Measurements from ENCODE around the gene ARSG. TPM values are rescaled to one million over a fixed set of nuclear protein-coding genes. Genes with fewer than 3 reads are reported as not detected.

Gene ARSG
- total RNA-seq, 1 donor from 2014 or later: 19.5 TPM

- H3K4me2 ChIP-seq: no peak overlapping the region
- no peaks in the 10 kb centered on the region for H3K9me3 ChIP-seq (ENCODE audit: low read depth)
- no peaks in the 10 kb centered on the region for H3K27me3 ChIP-seq
- Mint-ChIP-seq H3K4me1 (peaks cover 3% of the 10 kb centered on the region), H3K9me3 (no peaks in the 10 kb centered on the region), H3K27me3 (ENCODE audit: insufficient read depth, low read depth) (peaks cover 5% of the 10 kb centered on the region), H3K36me3 (peaks cover 3% of the 10 kb centered on the region), H3K4me3 (no peak overlapping the region), H3K27ac (no peak overlapping the region)
- H3K79me2 ChIP-seq (ENCODE audit: low read depth): no peaks in the 10 kb centered on the region
- TF ChIP-seq EZH2 (IDR thresholded peaks at IDR 0.05) (no peak), CTCF (IDR thresholded peaks at IDR 0.05) (no peak), EZH2phosphoT487 (IDR thresholded peaks at IDR 0.05) (no peak)
- no peak for DNase-seq (ENCODE audit: low spot score)
- H3K4me3 ChIP-seq: no peak overlapping the region
- no peaks in the 10 kb centered on the region for H3K4me1 ChIP-seq
- no peaks in the 10 kb centered on the region for H3F3A ChIP-seq (ENCODE audit: low read depth)
- no peak overlapping the region for H2AFZ ChIP-seq (replicated peaks)
- no peaks in the 10 kb centered on the region for H3K36me3 ChIP-seq
- no peak overlapping the region for H3K9ac ChIP-seq
- H4K20me1 ChIP-seq (ENCODE audit: low read depth): no peaks in the 10 kb centered on the region
- H3K27ac ChIP-seq: no peak overlapping the region
Observed at GRCh38 chr17:68389041-68389440, 97.7 kb downstream of the ARSG start.

GRCh38 chr17:68390888-68391545, 99.7 kb downstream of the ARSG start:
- H3K9me3 Mint-ChIP-seq: no peaks in the 10 kb centered on the region
- H3K4me1 Mint-ChIP-seq: peaks cover 3% of the 10 kb centered on the region
- no peaks in the 10 kb centered on the region for H3K9me3 ChIP-seq (ENCODE audit: low read depth)
- H3K27ac ChIP-seq: no peak overlapping the region
- DNase-seq (ENCODE audit: low spot score): peak; percentile 0
- H2AFZ ChIP-seq (replicated peaks): no peak overlapping the region
- no peak for TF ChIP-seq EZH2 (IDR thresholded peaks at IDR 0.05)
- TF ChIP-seq EZH2phosphoT487 (IDR thresholded peaks at IDR 0.05): no peak
- no peak for TF ChIP-seq CTCF (IDR thresholded peaks at IDR 0.05)
- H3K36me3 ChIP-seq: no peaks in the 10 kb centered on the region
- no peak overlapping the region for H3K4me2 ChIP-seq
- H3K27me3 Mint-ChIP-seq (ENCODE audit: insufficient read depth, low read depth): peaks cover 6% of the 10 kb centered on the region
- no peaks in the 10 kb centered on the region for H3K79me2 ChIP-seq (ENCODE audit: low read depth)
- H4K20me1 ChIP-seq (ENCODE audit: low read depth): no peaks in the 10 kb centered on the region
- no peak overlapping the region for H3K9ac ChIP-seq
- H3K36me3 Mint-ChIP-seq: peaks cover 7% of the 10 kb centered on the region
- H3K4me3 Mint-ChIP-seq: no peak overlapping the region
- no peaks in the 10 kb centered on the region for H3K27me3 ChIP-seq
- no peak overlapping the region for H3K27ac Mint-ChIP-seq
- H3K4me1 ChIP-seq: no peaks in the 10 kb centered on the region
- H3K4me3 ChIP-seq: no peak overlapping the region
- H3F3A ChIP-seq (ENCODE audit: low read depth): no peaks in the 10 kb centered on the region

GRCh38 chr17:68391561-68392268, 100.4 kb downstream of the ARSG start:
- Histone ChIP-seq H3K27me3 (no peaks in the 10 kb centered on the region), H3K27ac (no peak overlapping the region), H3K79me2 (ENCODE audit: low read depth) (no peaks in the 10 kb centered on the region), H3K4me3 (no peak overlapping the region), H2AFZ (replicated peaks) (no peak overlapping the region), H3K4me1 (no peaks in the 10 kb centered on the region), H3K36me3 (no peaks in the 10 kb centered on the region), H3K4me2 (no peak overlapping the region), H4K20me1 (ENCODE audit: low read depth) (no peaks in the 10 kb centered on the region), H3F3A (ENCODE audit: low read depth) (no peaks in the 10 kb centered on the region), H3K9me3 (ENCODE audit: low read depth) (no peaks in the 10 kb centered on the region), H3K9ac (no peak overlapping the region)
- no peak for DNase-seq (ENCODE audit: low spot score)
- TF ChIP-seq EZH2phosphoT487 (IDR thresholded peaks at IDR 0.05): no peak
- no peak for TF ChIP-seq EZH2 (IDR thresholded peaks at IDR 0.05)
- TF ChIP-seq CTCF (IDR thresholded peaks at IDR 0.05): no peak
- no peaks in the 10 kb centered on the region for H3K9me3 Mint-ChIP-seq
- H3K4me1 Mint-ChIP-seq: peaks cover 3% of the 10 kb centered on the region
- no peak overlapping the region for H3K27ac Mint-ChIP-seq
- peaks cover 7% of the 10 kb centered on the region for H3K27me3 Mint-ChIP-seq (ENCODE audit: insufficient read depth, low read depth)
- H3K36me3 Mint-ChIP-seq: peaks cover 7% of the 10 kb centered on the region
- H3K4me3 Mint-ChIP-seq: no peak overlapping the region
